Measurements from ENCODE around the gene ZDHHC14. TPM values are rescaled to one million over a fixed set of nuclear protein-coding genes. Genes with fewer than 3 reads are reported as not detected.
"Not testable (repeated sequence)": the region's sequence is repeated elsewhere in the genome, so short reads cannot be mapped to it uniquely, and the experiment has no call there.

The ZDHHC14 gene
- total RNA-seq, 1 experiment from 2014 or later = 4.9 TPM

- CTCF ChIA-PET = interaction anchor here (1.5 kb wide), 1 partner anchor 19 kb away, joined by 4 read pairs; no protein-coding TSS in a partner anchor
- no peaks in the 10 kb centered on the region for H3K36me3 ChIP-seq (ENCODE audit: low read depth, low read length)
- H2AFZ ChIP-seq (ENCODE audit: low read length) = no peak overlapping the region
- no peak for TF ChIP-seq EZH2phosphoT487 (IDR thresholded peaks at IDR 0.05; ENCODE audit: borderline replicate concordance, low read length)
- TF ChIP-seq CTCF (conservative IDR thresholded peaks at IDR 0.05; ENCODE audit: low read depth, low read length) = no peak
- TF ChIP-seq EZH2 (IDR thresholded peaks at IDR 0.05; ENCODE audit: low read length, unreplicated experiment) = no peak
- H3K27ac ChIP-seq (ENCODE audit: low read length) = no peak overlapping the region
- no TSS peak for BruUV-seq (replicated peaks)
- no peak overlapping the region for H3K9ac ChIP-seq (ENCODE audit: low read length)
- no peaks in the 10 kb centered on the region for H3K9me3 ChIP-seq (ENCODE audit: low read length)
- H3K4me1 ChIP-seq (ENCODE audit: insufficient read depth, low read length) = peaks cover 16% of the 10 kb centered on the region
- H3K79me2 ChIP-seq (ENCODE audit: low read length) = no peaks in the 10 kb centered on the region
- intact Hi-C loops (cut with micrococcal nuclease) = no loop called here
- H3K9me2 ChIP-seq (replicated peaks; ENCODE audit: low read length) = no peaks in the 10 kb centered on the region
- no peak for ATAC-seq
- POLR2A ChIA-PET (ENCODE audit: unreplicated experiment) = interaction anchor here (0.6 kb wide), 1 partner anchor 9 kb away, joined by 3 read pairs; no protein-coding TSS in a partner anchor
- DNase-seq = no peak
- no peaks in the 10 kb centered on the region for H4K20me1 ChIP-seq (ENCODE audit: low read length)
- H3F3A ChIP-seq (ENCODE audit: low read length, unreplicated experiment) = no peaks in the 10 kb centered on the region
- H3K27me3 ChIP-seq (ENCODE audit: low read length) = no peaks in the 10 kb centered on the region
- no peak overlapping the region for H3K4me3 ChIP-seq (ENCODE audit: low read length)
- H3K4me2 ChIP-seq (ENCODE audit: low read length) = no peak overlapping the region
Observed at GRCh38 chr6:157333537-157333936, 47.5 kb upstream of the ZDHHC14 start.

- intact Hi-C loops (cut with micrococcal nuclease) = no loop called here
- no TSS peak for BruUV-seq (replicated peaks)
- Histone ChIP-seq H3K9me3 (ENCODE audit: low read length) (no peaks in the 10 kb centered on the region), H3K4me2 (ENCODE audit: low read length) (no peak overlapping the region), H3K79me2 (ENCODE audit: low read length) (no peaks in the 10 kb centered on the region), H3K27me3 (ENCODE audit: low read length) (no peaks in the 10 kb centered on the region), H3K9ac (ENCODE audit: low read length) (no peak overlapping the region), H3F3A (ENCODE audit: low read length, unreplicated experiment) (no peaks in the 10 kb centered on the region), H3K4me1 (ENCODE audit: insufficient read depth, low read length) (peaks cover 13% of the 10 kb centered on the region), H3K27ac (ENCODE audit: low read length) (no peak overlapping the region), H3K9me2 (replicated peaks; ENCODE audit: low read length) (no peaks in the 10 kb centered on the region), H4K20me1 (ENCODE audit: low read length) (no peaks in the 10 kb centered on the region), H3K4me3 (ENCODE audit: low read length) (no peak overlapping the region), H2AFZ (ENCODE audit: low read length) (no peak overlapping the region), H3K36me3 (ENCODE audit: low read depth, low read length) (no peaks in the 10 kb centered on the region)
- DNase-seq = no peak
- TF ChIP-seq EZH2 (IDR thresholded peaks at IDR 0.05; ENCODE audit: low read length, unreplicated experiment) (no peak), EZH2phosphoT487 (IDR thresholded peaks at IDR 0.05; ENCODE audit: borderline replicate concordance, low read length) (no peak), CTCF (conservative IDR thresholded peaks at IDR 0.05; ENCODE audit: low read depth, low read length) (no peak)
- no peak for ATAC-seq
- ChIA-PET POLR2A (ENCODE audit: unreplicated experiment) (interaction anchor here (0.6 kb wide), 1 partner anchor 10 kb away, joined by 3 read pairs; no protein-coding TSS in a partner anchor), CTCF (interaction anchor here (1.5 kb wide), 1 partner anchor 19 kb away, joined by 4 read pairs; no protein-coding TSS in a partner anchor)
Observed at GRCh38 chr6:157333956-157334355, 47.0 kb upstream of the ZDHHC14 start.

GRCh38 chr6:157335829-157336228 is 45.2 kb upstream of the ZDHHC14 start:
- no TSS peak for BruUV-seq (replicated peaks)
- intact Hi-C loops (cut with micrococcal nuclease) = no loop called here
- TF ChIP-seq EZH2 (IDR thresholded peaks at IDR 0.05; ENCODE audit: low read length, unreplicated experiment) (no peak), EZH2phosphoT487 (IDR thresholded peaks at IDR 0.05; ENCODE audit: borderline replicate concordance, low read length) (no peak), CTCF (conservative IDR thresholded peaks at IDR 0.05; ENCODE audit: low read depth, low read length) (no peak)
- H3K4me3 ChIP-seq (ENCODE audit: low read length) = no peak overlapping the region
- H4K20me1 ChIP-seq (ENCODE audit: low read length) = no peaks in the 10 kb centered on the region
- no peaks in the 10 kb centered on the region for H3K4me1 ChIP-seq (ENCODE audit: insufficient read depth, low read length)
- H3K9me3 ChIP-seq (ENCODE audit: low read length) = no peaks in the 10 kb centered on the region
- no peaks in the 10 kb centered on the region for H3K79me2 ChIP-seq (ENCODE audit: low read length)
- ATAC-seq (no peak), DNase-seq (no peak)
- no peak overlapping the region for H3K27ac ChIP-seq (ENCODE audit: low read length)
- H3K4me2 ChIP-seq (ENCODE audit: low read length) = no peak overlapping the region
- POLR2A ChIA-PET (ENCODE audit: unreplicated experiment) = no interaction called here
- no peak overlapping the region for H3K9ac ChIP-seq (ENCODE audit: low read length)
- no peaks in the 10 kb centered on the region for H3K9me2 ChIP-seq (replicated peaks; ENCODE audit: low read length)
- no peaks in the 10 kb centered on the region for H3K27me3 ChIP-seq (ENCODE audit: low read length)
- H2AFZ ChIP-seq (ENCODE audit: low read length) = no peak overlapping the region
- CTCF ChIA-PET = no interaction called here
- no peaks in the 10 kb centered on the region for H3F3A ChIP-seq (ENCODE audit: low read length, unreplicated experiment)
- no peaks in the 10 kb centered on the region for H3K36me3 ChIP-seq (ENCODE audit: low read depth, low read length)

- DNase-seq; H3K9me2 ChIP-seq (replicated peaks; ENCODE audit: low read length); H3K79me2 ChIP-seq (ENCODE audit: low read length); ATAC-seq; intact Hi-C loops (cut with micrococcal nuclease); H4K20me1 ChIP-seq (ENCODE audit: low read length); CTCF ChIA-PET; H3K36me3 ChIP-seq (ENCODE audit: low read depth, low read length); H2AFZ ChIP-seq (ENCODE audit: low read length); H3K4me2 ChIP-seq (ENCODE audit: low read length); H3F3A ChIP-seq (ENCODE audit: low read length, unreplicated experiment); H3K9me3 ChIP-seq (ENCODE audit: low read length); POLR2A ChIA-PET (ENCODE audit: unreplicated experiment); H3K27me3 ChIP-seq (ENCODE audit: low read length); BruUV-seq (replicated peaks); H3K27ac ChIP-seq (ENCODE audit: low read length); H3K9ac ChIP-seq (ENCODE audit: low read length); H3K4me3 ChIP-seq (ENCODE audit: low read length); H3K4me1 ChIP-seq (ENCODE audit: insufficient read depth, low read length): not testable (repeated sequence)
Observed at GRCh38 chr6:157337276-157337675, 43.7 kb upstream of the ZDHHC14 start.

All from PC-3 (cell line).